H9 (cell line): Measurements from ENCODE around the gene SST. TPM values are rescaled to one million over a fixed set of nuclear protein-coding genes. Genes with fewer than 3 reads are reported as not detected.

Source experiments
- DNase-seq: peaks from one replicate; pipeline ENCODE4 v3.0.0-alpha.2; 2017
- H2AFZ ChIP-seq: one replicate; pipeline ENCODE4 v1.6.1; 2013; ENCODE audit warnings: mild to moderate bottlenecking, low read length, control low read depth, moderate library complexity
- H2AK5ac ChIP-seq: 2 replicates; pipeline ENCODE4 v1.6.1; 2013; ENCODE audit warnings: low read length, control low read depth, mixed read lengths; ENCODE audit not compliant: insufficient read length
- H2BK120ac ChIP-seq: one replicate; pipeline ENCODE4 v1.6.1; 2013; ENCODE audit warnings: low read depth, mild to moderate bottlenecking, low read length, control low read depth, inconsistent platforms; ENCODE audit not compliant: poor library complexity, severe bottlenecking
- H2BK12ac ChIP-seq: 2 replicates; pipeline ENCODE4 v1.6.1; 2013; ENCODE audit warnings: low read length, control low read depth, mixed read lengths, low read depth; ENCODE audit not compliant: insufficient read length
- H2BK15ac ChIP-seq: 2 replicates; pipeline ENCODE4 v1.6.1; 2013; ENCODE audit warnings: low read depth, low read length, control low read depth
- H2BK20ac ChIP-seq: one replicate; pipeline ENCODE4 v1.6.1; 2013; ENCODE audit warnings: low read depth, mild to moderate bottlenecking, low read length, control low read depth, inconsistent platforms; ENCODE audit not compliant: poor library complexity, severe bottlenecking
- H2BK5ac ChIP-seq: 2 replicates; pipeline ENCODE4 v1.6.1; 2013; ENCODE audit warnings: low read length, control low read depth, mixed read lengths; ENCODE audit not compliant: insufficient read length
- H3K14ac ChIP-seq: 2 replicates; pipeline ENCODE4 v1.6.1; 2013; ENCODE audit warnings: low read length, control low read depth; ENCODE audit not compliant: insufficient read depth
- H3K18ac ChIP-seq: 2 replicates; pipeline ENCODE4 v1.6.1; 2013; ENCODE audit warnings: low read depth, mild to moderate bottlenecking, mixed read lengths, low read length, control low read depth; ENCODE audit not compliant: insufficient read length
- H3K23ac ChIP-seq: 2 replicates; pipeline ENCODE4 v1.6.1; 2013; ENCODE audit warnings: low read length, control low read depth, mixed read lengths, low read depth; ENCODE audit not compliant: insufficient read length
- H3K23me2 ChIP-seq: 2 replicates; pipeline ENCODE4 v1.6.1; 2013; ENCODE audit warnings: low read depth, mild to moderate bottlenecking, mixed read lengths, low read length, control low read depth; ENCODE audit not compliant: insufficient read length, poor library complexity, severe bottlenecking
- H3K27ac ChIP-seq: 2 replicates; pipeline ENCODE4 v1.5.1; 2013; ENCODE audit warnings: low read length, control low read depth, mixed read lengths, low read depth; ENCODE audit not compliant: insufficient read length
- H3K27me3 ChIP-seq: 2 replicates; pipeline ENCODE4 v1.6.1; 2013; ENCODE audit warnings: low read length, control low read depth, inconsistent platforms; ENCODE audit not compliant: insufficient read depth
- H3K4ac ChIP-seq: 2 replicates; pipeline ENCODE4 v1.6.1; 2013; ENCODE audit warnings: low read depth, mild to moderate bottlenecking, control low read depth, inconsistent platforms, low read length, moderate library complexity
- H3K4me1 ChIP-seq: 2 replicates; pipeline ENCODE4 v1.6.1; 2013; ENCODE audit warnings: low read length, control low read depth, inconsistent platforms; ENCODE audit not compliant: insufficient read depth
- H3K4me2 ChIP-seq: 2 replicates; pipeline ENCODE4 v1.6.1; 2013; ENCODE audit warnings: low read length, control low read depth, mixed read lengths; ENCODE audit not compliant: insufficient read length, insufficient read depth
- H3K56ac ChIP-seq: 2 replicates; pipeline ENCODE4 v1.6.1; 2013; ENCODE audit warnings: low read depth, mild to moderate bottlenecking, mixed read lengths, low read length, control low read depth; ENCODE audit not compliant: insufficient read length
- H3K79me1 ChIP-seq: 2 replicates; pipeline ENCODE4 v1.6.1; 2013; ENCODE audit warnings: low read depth, mild to moderate bottlenecking, moderate library complexity, low read length, control low read depth, inconsistent platforms; ENCODE audit not compliant: insufficient read depth, poor library complexity, severe bottlenecking
- H3K79me2 ChIP-seq: 2 replicates; pipeline ENCODE4 v1.6.1; 2013; ENCODE audit warnings: low read length, control low read depth, inconsistent platforms; ENCODE audit not compliant: insufficient read depth
- H3K9ac ChIP-seq: 2 replicates; pipeline ENCODE4 v1.6.1; 2013; ENCODE audit warnings: low read length, control low read depth, mixed read lengths; ENCODE audit not compliant: insufficient read length; ENCODE audit errors: extremely low read depth
- H3K9me3 ChIP-seq: one replicate; pipeline ENCODE4 v1.6.1; 2013; ENCODE audit warnings: low read depth, low read length, inconsistent platforms; ENCODE audit not compliant: control insufficient read depth
- H3T11ph ChIP-seq: one replicate; pipeline ENCODE4 v1.6.1; 2013; ENCODE audit warnings: mild to moderate bottlenecking, low read length, control low read depth, inconsistent platforms
- H4K20me1 ChIP-seq: one replicate; pipeline ENCODE4 v1.6.1; 2013; ENCODE audit not compliant: control insufficient read depth, insufficient read length, insufficient read depth
- H4K5ac ChIP-seq: 2 replicates; pipeline ENCODE4 v1.6.1; 2013; ENCODE audit warnings: low read depth, mild to moderate bottlenecking, mixed read lengths, low read length, control low read depth; ENCODE audit not compliant: insufficient read length
- H4K8ac ChIP-seq: replicated peaks from 2 replicates; pipeline ENCODE4 v1.6.1; 2013; ENCODE audit warnings: low read length, control low read depth, mixed read lengths, low read depth; ENCODE audit not compliant: insufficient read length
- H4K91ac ChIP-seq: 2 replicates; pipeline ENCODE4 v1.6.1; 2013; ENCODE audit warnings: low read depth, mild to moderate bottlenecking, moderate library complexity, mixed read lengths, low read length, control low read depth; ENCODE audit not compliant: insufficient read length
- H3K27ac Mint-ChIP-seq, 3 experiments: 2 replicates in 2 of 3; 3 replicates in 1 of 3; pipeline ENCODE4 v1.8.0; 2020 to 2021; ENCODE audit warnings: mixed read lengths in 3 of 3, mild to moderate bottlenecking in 1 of 3, moderate library complexity in 1 of 3
- H3K27me3 Mint-ChIP-seq: 2 replicates; pipeline ENCODE4 v1.8.0; 2021; ENCODE audit warnings: low read depth, mild to moderate bottlenecking, moderate library complexity, mixed read lengths
- H3K36me3 Mint-ChIP-seq, 3 experiments: 2 replicates in 2 of 3; 3 replicates in 1 of 3; pipeline ENCODE4 v1.8.0; 2020 to 2021; ENCODE audit warnings: low read depth in 3 of 3, mixed read lengths in 3 of 3; ENCODE audit not compliant: insufficient read depth in 1 of 3
- H3K4me1 Mint-ChIP-seq, 2 experiments: 2 replicates each; pipeline ENCODE4 v1.8.0; 2020; ENCODE audit warnings: mixed read lengths in 2 of 2
- H3K4me3 Mint-ChIP-seq, 2 experiments: 2 replicates in 1 of 2; 3 replicates in 1 of 2; pipeline ENCODE4 v1.8.0; 2020 to 2021; ENCODE audit warnings: mild to moderate bottlenecking in 2 of 2, mixed read lengths in 2 of 2, moderate library complexity in 1 of 2
- H3K9me3 Mint-ChIP-seq, 2 experiments: 2 replicates in 1 of 2; 3 replicates in 1 of 2; pipeline ENCODE4 v1.8.0; 2020; ENCODE audit warnings: mild to moderate bottlenecking in 2 of 2, mixed read lengths in 2 of 2, moderate library complexity in 1 of 2
- WGBS: extraction: QIAGEN DNeasy Blood & Tissue Kit; methylation state at CpG from one replicate; pipeline ENCODE4 v1.1.7; 2013; ENCODE audit warnings: missing lambda C conversion rate, low lambda C conversion rate, mixed read lengths; ENCODE audit not compliant: insufficient read length; ENCODE audit errors: extremely low coverage; 5-methylcytosine and 5-hydroxymethylcytosine counted together
- total RNA-seq: library from RNA; stranded (reverse); gene quantifications from 2 replicates; pipeline ENCODE4 v1.2.1, GENCODE V29; 2021
- TF ChIP-seq, protein P1 (sequence below): fragments of 200-600 bp; sonication (generic); conservative IDR thresholded peaks from 3 replicates; pipeline ENCODE4 v1.8.0; 2021; ENCODE audit warnings: antibody characterized with exemption, mild to moderate bottlenecking

The SST gene
- total RNA-seq, 1 experiment from 2014 or later = not detected

DNA sequence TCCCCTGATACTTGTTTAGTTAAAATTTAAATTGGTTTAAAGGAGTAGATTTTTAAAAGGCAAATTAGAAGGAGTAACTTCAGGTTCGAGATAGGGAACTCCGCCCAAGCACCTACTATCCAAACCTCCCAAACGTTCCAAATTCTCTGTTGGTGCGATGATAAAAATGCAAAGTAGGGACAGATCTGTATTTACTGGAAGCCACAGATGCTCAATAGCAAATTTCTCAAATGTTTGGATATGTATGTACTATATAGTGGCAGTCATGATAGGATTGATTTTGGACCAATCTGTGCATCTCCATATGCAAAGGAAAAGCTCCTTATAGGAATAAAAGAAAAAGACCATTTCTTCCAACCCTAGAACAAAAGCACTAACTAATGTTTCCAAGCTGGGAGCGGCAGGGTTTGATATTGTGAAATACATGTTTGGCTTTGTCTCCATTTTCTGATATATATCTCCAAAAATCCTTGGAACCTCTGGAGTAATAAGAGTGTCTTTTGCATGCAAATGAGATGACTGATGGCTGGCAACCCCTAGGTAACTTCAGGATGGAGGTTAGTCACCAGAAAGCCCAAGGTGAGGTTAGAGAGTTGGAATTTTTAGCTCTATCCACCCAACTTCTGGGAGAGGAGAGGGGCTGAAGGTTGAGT, 16.6 kb upstream of the SST start:
- Mint-ChIP-seq H3K9me3 (peaks cover 22% of the 10 kb centered on the region in 2 experiments), H3K27me3 (peaks cover 3% of the 10 kb centered on the region; the same call in 1 of the 2 replicates), H3K4me1 (no peaks in the 10 kb centered on the region; a peak in 1 of 4 replicates), H3K27ac (no peak overlapping the region), H3K36me3 (peaks cover 10 to 15% (median 14%) of the 10 kb centered on the region in 3 experiments; a peak in 6 of 7 replicates), H3K4me3 (no peak overlapping the region)
- DNase-seq = no peak
- H3K4me1 ChIP-seq = no peaks in the 10 kb centered on the region
- no peaks in the 10 kb centered on the region for H3K23me2 ChIP-seq
- peaks cover 12% of the 10 kb centered on the region for H3K9me3 ChIP-seq
- no peak overlapping the region for H2BK12ac ChIP-seq
- no peak overlapping the region for H3K56ac ChIP-seq
- WGBS = no CpG with 5 or more reads among the region's 5 CpGs
- H2AFZ ChIP-seq = no peak overlapping the region
- H3K27me3 ChIP-seq = no peaks in the 10 kb centered on the region
- no peaks in the 10 kb centered on the region for H4K20me1 ChIP-seq
- H2BK15ac ChIP-seq = no peak overlapping the region
- H3K9ac ChIP-seq = no peak overlapping the region
- H4K8ac ChIP-seq = no peak overlapping the region
- no peak overlapping the region for H3K4me2 ChIP-seq
- H3K27ac ChIP-seq = no peak overlapping the region
- H2BK120ac ChIP-seq = no peak overlapping the region
- no peak overlapping the region for H3K23ac ChIP-seq
- no peak overlapping the region for H2BK5ac ChIP-seq
- no peak overlapping the region for H2AK5ac ChIP-seq
- no peaks in the 10 kb centered on the region for H3K79me2 ChIP-seq
- H3K14ac ChIP-seq = no peak overlapping the region
- H2BK20ac ChIP-seq = no peak overlapping the region
- no peak overlapping the region for H3K4ac ChIP-seq
- TF ChIP-seq, protein P1, sequence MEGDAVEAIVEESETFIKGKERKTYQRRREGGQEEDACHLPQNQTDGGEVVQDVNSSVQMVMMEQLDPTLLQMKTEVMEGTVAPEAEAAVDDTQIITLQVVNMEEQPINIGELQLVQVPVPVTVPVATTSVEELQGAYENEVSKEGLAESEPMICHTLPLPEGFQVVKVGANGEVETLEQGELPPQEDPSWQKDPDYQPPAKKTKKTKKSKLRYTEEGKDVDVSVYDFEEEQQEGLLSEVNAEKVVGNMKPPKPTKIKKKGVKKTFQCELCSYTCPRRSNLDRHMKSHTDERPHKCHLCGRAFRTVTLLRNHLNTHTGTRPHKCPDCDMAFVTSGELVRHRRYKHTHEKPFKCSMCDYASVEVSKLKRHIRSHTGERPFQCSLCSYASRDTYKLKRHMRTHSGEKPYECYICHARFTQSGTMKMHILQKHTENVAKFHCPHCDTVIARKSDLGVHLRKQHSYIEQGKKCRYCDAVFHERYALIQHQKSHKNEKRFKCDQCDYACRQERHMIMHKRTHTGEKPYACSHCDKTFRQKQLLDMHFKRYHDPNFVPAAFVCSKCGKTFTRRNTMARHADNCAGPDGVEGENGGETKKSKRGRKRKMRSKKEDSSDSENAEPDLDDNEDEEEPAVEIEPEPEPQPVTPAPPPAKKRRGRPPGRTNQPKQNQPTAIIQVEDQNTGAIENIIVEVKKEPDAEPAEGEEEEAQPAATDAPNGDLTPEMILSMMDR = no peak
- no peak overlapping the region for H3K18ac ChIP-seq
- H3K79me1 ChIP-seq = no peaks in the 10 kb centered on the region
- H4K5ac ChIP-seq = no peak overlapping the region
- no peak overlapping the region for H4K91ac ChIP-seq
- H3T11ph ChIP-seq = no peak overlapping the region
